Fibroblast of lung (primary cell): ENCODE data around the gene DHPS. TPM values are rescaled to one million over a fixed set of nuclear protein-coding genes. Genes with fewer than 3 reads are reported as not detected.
"Not testable (repeated sequence)": the region's sequence is repeated elsewhere in the genome, so short reads cannot be mapped to it uniquely, and the experiment has no call there.

Experiments
- DNase-seq, 2 donors: peaks; one replicate each; pipeline versions ENCODE4 v3.0.0 to v3.0.0-alpha.2; 2010; ENCODE audit warnings: low read depth in 2 of 2
- H2AFZ ChIP-seq: 2 replicates; pipeline ENCODE4 v1.5.1; 2012; ENCODE audit warnings: low read length, control low read depth, inconsistent platforms
- H3K27ac ChIP-seq: 2 replicates; pipeline ENCODE4 v1.5.1; 2011; ENCODE audit warnings: low read length, control low read depth; ENCODE audit not compliant: insufficient read depth
- H3K27me3 ChIP-seq: 2 replicates; pipeline ENCODE4 v1.5.1; 2011; ENCODE audit warnings: mild to moderate bottlenecking, low read length; ENCODE audit not compliant: control insufficient read depth, insufficient read depth
- H3K36me3 ChIP-seq: 2 replicates; pipeline ENCODE4 v1.5.1; 2011; ENCODE audit warnings: low read length; ENCODE audit not compliant: control insufficient read depth, insufficient read depth
- H3K4me1 ChIP-seq: 2 replicates; pipeline ENCODE4 v1.5.1; 2011; ENCODE audit warnings: low read length; ENCODE audit not compliant: control insufficient read depth, insufficient read depth; ENCODE audit errors: extremely low read depth
- H3K4me2 ChIP-seq: 2 replicates; pipeline ENCODE4 v1.5.1; 2011; ENCODE audit warnings: low read length, control low read depth; ENCODE audit not compliant: insufficient read depth; ENCODE audit errors: extremely low read depth
- H3K4me3 ChIP-seq, 4 experiments: fragments of 200-600 bp in 1 of 4; sonication (generic) in 1 of 4; replicated peaks in 1 of 4; 2 replicates each; pipeline ENCODE4 v1.5.1; 2011 to 2016; ENCODE audit warnings: low read length in 4 of 4, low read depth in 3 of 4, mild to moderate bottlenecking in 3 of 4, control low read depth in 2 of 4, inconsistent platforms in 1 of 4, mixed read lengths in 1 of 4; ENCODE audit not compliant: insufficient read depth in 1 of 4; ENCODE audit errors: control extremely low read depth in 1 of 4
- H3K79me2 ChIP-seq: 2 replicates; pipeline ENCODE4 v1.5.1; 2012; ENCODE audit warnings: mild to moderate bottlenecking, low read length, inconsistent platforms; ENCODE audit not compliant: control insufficient read depth, insufficient read depth
- H3K9ac ChIP-seq: 2 replicates; pipeline ENCODE4 v1.5.1; 2011; ENCODE audit warnings: mild to moderate bottlenecking, low read length, control low read depth; ENCODE audit not compliant: insufficient read depth
- H3K9me3 ChIP-seq: 2 replicates; pipeline ENCODE4 v1.5.1; 2012; ENCODE audit warnings: low read depth, low read length; ENCODE audit not compliant: control insufficient read depth, insufficient read depth
- H4K20me1 ChIP-seq: 2 replicates; pipeline ENCODE4 v1.5.1; 2011; ENCODE audit warnings: low read length; ENCODE audit not compliant: control insufficient read depth, insufficient read depth; ENCODE audit errors: extremely low read depth
- EZH2 ChIP-seq: IDR thresholded peaks from 2 replicates; pipeline ENCODE4 v1.5.1; 2012; ENCODE audit warnings: low read length, control low read depth, mild to moderate bottlenecking; ENCODE audit errors: missing control alignments
- polyA plus RNA-seq, 2 donors: library from polyadenylated mRNA; depleted of rRNA in 1 of 2; stranded (reverse) in 1 of 2; unstranded in 1 of 2; fragments of >200 nt; gene quantifications; 2 replicates each; pipeline ENCODE4 v1.2.1, GENCODE V29; 2011 to 2012; ENCODE audit warnings: missing spikeins in 1 of 2
- total RNA-seq: library from RNA; depleted of rRNA; stranded (reverse); fragments of >200 nt; gene quantifications from 2 replicates; pipeline ENCODE4 v1.2.1, GENCODE V29; 2014
- TF ChIP-seq, protein P1 (sequence below), 2 donors: IDR thresholded peaks in 1 of 2; conservative IDR thresholded peaks in 1 of 2; 1 replicate in 1 of 2; 2 replicates in 1 of 2; pipeline ENCODE4 v1.5.1; 2011 to 2012; ENCODE audit warnings: low read length in 2 of 2, control low read depth in 1 of 2, inconsistent platforms in 1 of 2, low read depth in 1 of 2, mild to moderate bottlenecking in 1 of 2

The DHPS gene
- total and polyA plus RNA-seq, 2 donors (not counting 1 experiment from before 2014, with no cell fraction given), result 43.2 to 60.4 TPM

DNA sequence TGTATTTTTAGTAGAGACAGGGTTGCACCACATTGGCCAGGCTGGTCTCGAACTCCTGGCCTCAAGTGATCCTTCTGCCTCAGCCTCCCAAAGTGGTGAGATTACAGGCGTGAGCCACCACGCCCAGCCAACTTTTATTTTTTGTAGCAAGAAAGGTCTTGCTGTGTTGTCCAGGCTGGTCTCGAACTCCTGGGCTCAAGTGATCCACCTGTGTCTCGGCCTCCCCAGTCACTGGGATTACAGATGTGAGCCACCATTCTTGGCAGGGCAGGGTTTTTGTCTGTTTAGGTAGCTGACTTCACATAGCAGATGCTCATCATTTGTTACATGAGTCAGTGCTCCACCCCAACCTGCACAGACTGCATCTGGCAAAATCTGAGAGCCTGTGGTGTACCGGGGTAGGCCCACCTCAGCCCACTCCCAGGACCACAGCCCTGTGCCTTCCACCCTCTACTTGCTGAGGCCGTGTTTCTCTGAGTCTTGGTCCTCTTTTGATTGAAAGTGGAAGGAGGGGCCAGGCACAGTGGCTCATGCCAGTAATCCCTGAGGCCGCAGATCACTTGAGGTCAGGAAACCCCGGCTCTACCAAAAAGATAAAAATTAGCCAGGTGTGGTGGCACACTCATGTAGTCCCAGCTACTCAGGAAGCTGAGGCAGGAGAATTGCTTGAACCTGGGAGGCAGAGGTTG is 46.2 kb upstream of the DHPS start:
- peaks cover 39% of the 10 kb centered on the region for H3K79me2 ChIP-seq
- no peak overlapping the region for H3K9ac ChIP-seq
- no peak for DNase-seq
- no peak overlapping the region for H2AFZ ChIP-seq
- H3K27ac ChIP-seq, result no peak overlapping the region
- H3K4me2 ChIP-seq, result no peak overlapping the region
- H3K9me3 ChIP-seq, result no peaks in the 10 kb centered on the region
- H3K36me3 ChIP-seq, result peaks cover 22% of the 10 kb centered on the region
- no peak for TF ChIP-seq EZH2
- TF ChIP-seq, protein P1, sequence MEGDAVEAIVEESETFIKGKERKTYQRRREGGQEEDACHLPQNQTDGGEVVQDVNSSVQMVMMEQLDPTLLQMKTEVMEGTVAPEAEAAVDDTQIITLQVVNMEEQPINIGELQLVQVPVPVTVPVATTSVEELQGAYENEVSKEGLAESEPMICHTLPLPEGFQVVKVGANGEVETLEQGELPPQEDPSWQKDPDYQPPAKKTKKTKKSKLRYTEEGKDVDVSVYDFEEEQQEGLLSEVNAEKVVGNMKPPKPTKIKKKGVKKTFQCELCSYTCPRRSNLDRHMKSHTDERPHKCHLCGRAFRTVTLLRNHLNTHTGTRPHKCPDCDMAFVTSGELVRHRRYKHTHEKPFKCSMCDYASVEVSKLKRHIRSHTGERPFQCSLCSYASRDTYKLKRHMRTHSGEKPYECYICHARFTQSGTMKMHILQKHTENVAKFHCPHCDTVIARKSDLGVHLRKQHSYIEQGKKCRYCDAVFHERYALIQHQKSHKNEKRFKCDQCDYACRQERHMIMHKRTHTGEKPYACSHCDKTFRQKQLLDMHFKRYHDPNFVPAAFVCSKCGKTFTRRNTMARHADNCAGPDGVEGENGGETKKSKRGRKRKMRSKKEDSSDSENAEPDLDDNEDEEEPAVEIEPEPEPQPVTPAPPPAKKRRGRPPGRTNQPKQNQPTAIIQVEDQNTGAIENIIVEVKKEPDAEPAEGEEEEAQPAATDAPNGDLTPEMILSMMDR (conservative IDR thresholded peaks at IDR 0.05 in 1 of 2, IDR thresholded peaks at IDR 0.05 in 1 of 2; ENCODE audit: low read depth in 1 of 2, low read length in 2 of 2), result no peak
- H4K20me1 ChIP-seq, result no peaks in the 10 kb centered on the region
- H3K4me3 ChIP-seq, result no peak overlapping the region
- peaks cover 8% of the 10 kb centered on the region for H3K4me1 ChIP-seq
- H3K27me3 ChIP-seq, result no peaks in the 10 kb centered on the region

DNA sequence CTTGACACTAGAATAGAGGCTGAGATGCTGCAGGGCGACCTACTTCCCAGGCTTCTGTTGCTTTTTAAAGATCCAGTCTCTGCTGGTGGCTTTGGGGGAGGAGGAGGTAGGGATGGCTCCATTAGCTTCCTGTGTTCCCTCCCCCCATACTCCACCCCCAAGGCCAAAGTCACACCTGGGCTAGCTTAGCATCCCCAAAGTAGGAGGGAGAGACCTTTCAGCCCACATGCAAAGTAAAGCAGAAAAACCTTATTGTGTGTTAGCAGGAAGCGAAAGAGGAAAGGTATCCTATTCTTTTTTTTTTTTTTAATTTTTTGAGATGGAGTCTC is 45.3 kb upstream of the DHPS start:
- no peak for DNase-seq
- Histone ChIP-seq H2AFZ (no peak overlapping the region), H3K4me3 (no peak overlapping the region), H3K4me1 (peaks cover 3% of the 10 kb centered on the region), H3K27me3 (no peaks in the 10 kb centered on the region), H4K20me1 (no peaks in the 10 kb centered on the region), H3K4me2 (no peak overlapping the region), H3K36me3 (peaks cover 22% of the 10 kb centered on the region), H3K27ac (no peak overlapping the region), H3K9me3 (no peaks in the 10 kb centered on the region), H3K79me2 (peaks cover 33% of the 10 kb centered on the region), H3K9ac (no peak overlapping the region)
- TF ChIP-seq EZH2, result no peak
- TF ChIP-seq, protein P1 (conservative IDR thresholded peaks at IDR 0.05 in 1 of 2, IDR thresholded peaks at IDR 0.05 in 1 of 2; ENCODE audit: low read depth in 1 of 2, low read length in 2 of 2), result no peak

DNA sequence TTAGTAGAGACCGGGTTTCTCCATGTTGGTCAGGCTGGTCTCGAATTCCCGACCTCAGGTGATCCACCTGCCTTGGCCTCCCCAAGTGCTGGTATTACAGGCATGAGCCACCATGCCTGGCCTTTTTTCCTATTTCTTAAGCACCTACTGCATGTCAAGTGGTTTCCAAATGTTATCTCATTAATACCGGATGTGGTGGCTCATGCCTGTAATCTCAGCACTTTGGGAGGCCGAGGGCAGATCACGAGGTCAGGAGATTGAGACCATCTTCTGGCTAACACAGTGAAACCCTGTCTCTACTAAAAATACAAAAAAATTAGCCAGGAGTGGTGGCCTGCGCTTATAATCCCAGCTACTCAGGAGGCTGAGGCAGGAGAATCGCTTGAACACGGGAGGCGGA is 43.9 kb upstream of the DHPS start:
- DNase-seq, result not testable (repeated sequence)

More for the DNA sequence above, 43.9 kb upstream of the DHPS start:
- H3K27ac ChIP-seq, H3K27me3 ChIP-seq, H2AFZ ChIP-seq, H4K20me1 ChIP-seq, H3K4me1 ChIP-seq, H3K9me3 ChIP-seq, H3K4me3 ChIP-seq, H3K4me2 ChIP-seq, H3K9ac ChIP-seq: not testable (repeated sequence)
- Histone ChIP-seq H3K36me3 (peaks cover 14% of the 10 kb centered on the region), H3K79me2 (peaks cover 34% of the 10 kb centered on the region)
